T follicular helper cell (primary cell): ENCODE data around the gene LMAN1.

ENCODE experiments used
- DNase-seq: peaks from one replicate; pipeline ENCODE4 v3.0.0-alpha.2; 2020; ENCODE audit warnings: low read depth

LMAN1 gene

DNA sequence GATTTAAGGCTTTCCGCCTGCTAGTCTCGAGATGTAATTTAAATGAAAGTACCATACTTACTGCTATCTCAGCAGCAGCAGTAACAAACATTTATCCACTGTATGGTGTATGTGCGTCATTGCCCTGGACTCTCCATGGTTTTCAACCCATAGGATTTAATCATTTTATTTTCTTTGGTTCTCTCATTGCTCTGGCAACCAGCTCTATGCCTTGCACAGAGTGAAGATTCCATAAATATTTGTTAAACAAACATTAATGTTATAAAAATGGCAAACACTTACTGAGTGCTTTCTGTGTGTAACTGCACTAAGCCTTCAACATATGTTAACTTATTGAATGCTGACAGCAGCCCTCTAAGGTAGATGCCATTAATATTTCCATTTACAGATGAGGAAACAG is 1.3 kb upstream of the LMAN1 start:
- no peak for DNase-seq

DNA sequence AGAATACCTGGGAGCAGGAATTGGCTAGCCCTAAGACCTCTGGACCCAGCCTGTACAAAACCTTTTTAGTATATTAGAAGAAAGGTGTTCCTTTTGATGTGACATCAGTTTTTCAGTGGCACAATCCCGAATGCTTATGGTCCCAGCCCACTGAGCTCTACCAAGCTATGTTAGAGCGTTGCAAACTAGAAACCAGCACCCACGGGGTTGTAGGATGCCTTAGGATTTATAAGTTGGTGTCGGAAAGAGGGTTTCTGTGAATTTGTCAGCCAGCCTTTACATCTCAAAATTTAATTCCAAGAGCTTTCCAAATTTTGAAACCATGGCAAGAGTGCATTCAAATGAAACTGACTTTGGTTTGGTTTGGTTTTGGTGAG is 499 bp upstream of the LMAN1 start:
- DNase-seq, result no peak

DNA sequence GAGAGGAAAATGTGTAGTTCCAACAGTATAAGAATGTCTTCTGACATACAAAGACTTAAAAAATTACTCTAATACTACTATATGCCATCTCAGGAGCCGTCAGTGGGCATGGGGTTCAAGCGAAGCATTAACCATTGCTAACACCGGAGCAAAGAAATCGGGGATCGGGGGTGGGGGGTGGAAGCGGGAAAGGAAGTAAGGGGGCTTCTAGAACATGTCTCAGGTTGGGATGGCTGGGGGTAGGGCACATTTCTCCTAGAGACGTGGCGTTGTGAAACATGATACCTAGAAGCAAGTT is 702 bp downstream of the LMAN1 start:
- DNase-seq, result no peak

DNA sequence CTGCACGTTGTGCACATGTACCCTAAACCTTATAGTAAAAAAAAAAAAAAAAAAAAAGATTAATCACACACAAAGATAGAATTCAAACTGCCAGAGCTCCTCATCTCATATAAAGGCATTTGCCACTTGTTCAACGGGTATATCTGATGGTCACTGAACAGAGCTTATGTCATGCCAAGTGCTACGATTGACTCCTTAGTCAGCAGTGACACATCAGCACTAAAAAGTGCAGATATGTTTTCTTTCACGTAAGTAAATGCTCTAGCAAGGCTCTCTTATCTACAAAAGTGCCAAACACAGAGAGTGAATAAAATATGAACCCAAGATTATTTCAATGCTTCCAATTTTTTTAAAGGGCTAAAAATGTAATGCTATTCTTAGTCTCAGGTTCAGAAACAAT is 1.1 kb downstream of the LMAN1 start:
- DNase-seq, result no peak

DNA sequence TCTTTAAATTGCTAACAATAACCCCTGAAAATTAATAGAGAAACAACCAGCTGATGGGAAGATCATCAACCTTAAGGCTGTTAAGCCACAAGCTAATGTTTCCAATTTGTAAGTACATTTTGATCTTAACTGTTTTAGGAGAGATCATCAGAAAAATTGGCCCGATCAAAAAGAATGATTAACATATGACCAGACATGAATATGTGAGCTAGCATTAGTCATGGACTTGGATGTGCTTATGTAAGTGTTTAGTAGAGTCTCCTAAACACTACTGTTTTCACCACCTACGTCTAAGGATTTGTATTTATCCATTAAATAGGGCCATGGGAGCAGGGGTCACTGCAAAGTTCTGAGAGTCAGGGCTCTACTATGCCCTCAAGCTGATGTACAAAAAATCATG is 4.3 kb downstream of the LMAN1 start:
- no peak for DNase-seq

DNA sequence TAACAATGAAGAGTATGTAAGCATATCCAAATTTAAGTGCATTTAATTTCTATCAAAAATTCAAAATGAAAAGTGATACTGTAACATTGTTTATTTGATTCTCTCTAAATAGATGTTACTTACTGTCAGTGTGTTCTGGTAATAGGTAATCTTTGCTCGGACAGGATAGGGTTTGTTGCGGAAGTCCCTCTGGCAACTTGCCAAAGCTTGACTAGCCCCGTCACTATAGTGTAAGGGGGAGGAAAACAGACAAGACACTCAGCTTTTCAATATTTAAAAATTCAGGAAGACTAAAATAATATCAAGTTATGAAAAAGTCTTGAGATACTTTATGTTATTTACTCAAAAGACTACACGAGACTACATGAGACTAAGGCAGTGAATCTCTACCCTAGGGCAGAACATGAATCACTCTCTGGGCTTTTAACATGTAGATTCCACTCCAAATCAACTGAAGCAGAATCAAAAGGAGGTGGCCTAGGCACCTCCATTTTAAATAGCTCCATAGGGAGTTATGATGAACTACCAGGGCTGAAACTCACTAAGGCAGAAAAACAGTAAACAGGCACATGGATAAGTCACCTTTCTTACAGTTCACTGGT is 5.9 kb downstream of the LMAN1 start:
- no peak for DNase-seq

DNA sequence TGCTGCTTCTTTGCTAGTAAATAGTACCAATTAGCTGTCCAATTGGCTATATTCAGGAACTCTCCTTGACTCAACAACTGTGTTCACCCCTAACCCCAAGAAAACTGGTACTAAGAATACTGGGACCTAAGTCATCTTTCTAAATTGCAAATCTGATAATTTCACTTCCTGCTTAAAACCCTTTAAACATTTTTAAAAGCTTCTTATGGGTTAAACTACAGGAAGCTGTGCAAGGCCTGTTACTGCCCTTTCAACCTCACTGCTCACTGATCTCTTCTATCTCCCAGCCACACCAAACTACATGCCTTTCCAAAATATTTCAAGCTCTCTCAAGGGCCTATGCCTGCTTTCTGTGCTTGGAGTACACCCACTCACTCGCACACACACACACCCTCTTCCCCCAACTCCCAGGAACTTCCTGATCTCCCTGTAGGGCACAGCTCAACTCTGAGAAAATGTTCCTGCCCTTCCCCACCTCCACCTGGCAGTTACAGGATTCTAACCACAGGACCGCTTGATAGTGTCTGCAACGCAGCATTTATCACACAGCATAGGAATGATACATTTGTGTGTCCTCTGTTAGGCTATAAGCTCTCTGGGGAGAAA is 6.7 kb downstream of the LMAN1 start:
- DNase-seq, result no peak

DNA sequence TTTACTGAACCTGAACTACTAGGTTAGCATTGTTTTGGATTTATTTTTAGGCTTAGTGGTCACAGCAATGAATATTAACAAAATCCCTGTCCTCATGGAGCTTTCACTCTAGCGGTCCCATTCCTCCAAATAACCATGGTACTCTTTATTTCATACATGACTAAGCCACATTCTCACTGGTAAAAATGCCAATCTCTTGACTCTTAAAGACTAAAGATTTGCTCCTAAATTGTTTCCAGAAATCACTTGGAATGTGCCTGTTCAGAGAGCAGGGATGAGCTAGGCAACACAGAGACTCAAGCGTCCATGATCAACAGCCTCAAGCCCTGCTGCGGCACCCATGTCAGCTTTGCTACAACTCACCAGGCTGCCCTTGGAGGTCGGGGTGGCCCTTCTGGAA is 13.5 kb downstream of the LMAN1 start:
- no peak for DNase-seq

DNA sequence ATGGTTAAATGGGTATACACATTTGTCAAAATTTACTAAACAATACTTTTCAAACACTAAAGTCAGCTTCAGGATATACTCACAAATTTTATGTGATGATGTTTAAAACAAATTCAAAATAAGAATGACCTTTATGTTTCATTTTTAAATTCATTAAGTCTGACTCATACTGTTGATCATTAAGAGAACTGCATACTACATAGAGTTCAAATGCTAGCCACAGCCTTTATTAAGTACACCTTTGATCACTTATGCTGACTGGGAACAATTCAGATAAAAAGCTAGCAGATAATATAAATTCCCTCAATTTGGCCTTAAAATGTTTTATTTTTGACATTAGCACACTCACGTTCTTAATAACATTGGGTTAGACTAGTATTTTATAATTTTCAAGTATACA is 14.1 kb downstream of the LMAN1 start:
- DNase-seq, result no peak

DNA sequence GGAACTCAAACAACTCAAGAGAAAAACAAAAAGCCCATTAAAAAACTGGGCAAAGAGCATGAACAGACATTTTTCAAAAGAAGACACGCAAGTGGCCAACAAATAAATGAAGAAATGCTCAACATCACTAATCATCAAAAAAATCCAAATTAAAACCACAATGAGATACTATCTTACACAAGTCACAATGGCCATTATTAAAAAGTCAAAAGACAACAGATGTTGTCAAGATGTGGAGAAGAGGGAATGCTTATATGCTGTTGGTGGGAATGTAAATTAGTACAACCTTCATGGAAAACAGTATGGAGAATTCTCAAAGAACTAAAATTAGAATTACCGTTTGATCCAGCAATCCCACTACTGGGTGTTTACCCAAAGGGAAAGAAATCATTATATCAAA is 15.1 kb downstream of the LMAN1 start:
- DNase-seq, result no peak

DNA sequence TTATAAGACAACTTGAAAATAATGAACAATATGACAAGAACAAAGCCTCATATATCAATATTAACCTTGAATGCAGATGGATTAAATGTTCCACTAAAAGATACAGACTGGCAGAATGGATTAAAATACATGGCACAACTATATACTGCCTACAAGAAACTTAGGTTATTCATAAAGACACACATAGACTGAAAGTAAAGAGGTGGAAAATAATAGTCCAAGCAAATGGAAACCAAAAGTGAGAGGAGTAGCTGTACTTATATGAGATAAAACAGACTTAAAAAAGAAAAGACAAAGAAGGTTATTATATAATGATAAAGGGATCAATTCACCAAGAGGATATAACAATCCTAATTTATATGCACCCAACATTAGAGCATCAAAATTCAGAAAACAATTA is 18.2 kb downstream of the LMAN1 start:
- DNase-seq, result no peak

DNA sequence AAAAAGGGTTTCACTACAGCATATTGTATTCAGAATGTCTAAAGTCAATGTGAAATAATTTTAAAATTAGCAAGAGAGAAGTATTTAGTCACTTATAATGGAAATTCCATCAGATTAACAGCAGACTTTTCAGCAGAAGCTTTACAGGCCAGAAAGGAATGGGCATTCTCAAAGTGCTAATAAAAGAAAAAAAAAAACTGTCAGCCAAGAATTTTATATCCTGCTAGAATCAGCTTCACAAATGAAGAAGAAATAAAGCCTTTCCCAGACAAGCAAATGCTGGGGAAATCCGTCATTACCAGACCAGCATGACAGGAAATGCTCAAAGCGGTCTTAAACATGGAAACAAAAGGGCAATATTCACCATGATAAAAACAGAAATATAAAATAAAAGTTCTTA is 18.8 kb downstream of the LMAN1 start:
- no peak for DNase-seq

DNA sequence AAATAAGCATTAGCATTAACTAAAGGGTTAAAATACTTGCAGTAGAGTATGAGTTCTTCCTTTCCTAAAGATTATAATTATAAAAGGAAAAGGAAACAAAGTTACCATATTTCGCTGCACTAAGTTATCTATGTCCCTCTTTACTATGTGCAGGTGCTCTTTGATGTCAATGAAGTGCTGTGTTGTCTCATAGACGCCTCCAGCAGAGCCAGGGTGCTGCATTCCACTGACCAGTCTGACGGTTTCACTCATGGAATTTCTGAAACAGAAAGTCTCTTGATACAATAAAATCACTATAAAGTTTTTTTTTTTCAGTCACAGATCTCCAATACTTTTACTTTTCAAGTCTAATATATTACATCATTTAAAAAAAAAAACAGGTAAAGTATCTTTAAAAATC is 26.1 kb downstream of the LMAN1 start:
- DNase-seq, result no peak

DNA sequence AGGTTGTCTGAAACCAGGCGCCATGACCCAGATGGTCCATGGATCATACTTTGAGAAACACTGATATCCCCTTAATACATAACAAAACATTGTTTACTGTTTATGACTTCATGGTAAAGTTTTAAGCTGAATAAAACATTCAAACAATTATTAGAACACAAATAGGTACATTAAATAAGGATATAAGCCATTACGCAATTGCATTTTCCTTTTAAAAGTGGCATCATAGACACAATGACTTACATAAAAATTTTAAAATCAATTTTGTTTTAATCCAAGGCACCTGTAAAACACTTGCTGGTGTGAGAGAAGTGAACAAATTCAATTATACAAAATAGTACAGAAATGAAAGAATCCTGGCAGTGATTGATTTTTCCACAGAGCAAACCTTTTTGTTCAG is 30.4 kb downstream of the LMAN1 start:
- DNase-seq, result no peak

DNA sequence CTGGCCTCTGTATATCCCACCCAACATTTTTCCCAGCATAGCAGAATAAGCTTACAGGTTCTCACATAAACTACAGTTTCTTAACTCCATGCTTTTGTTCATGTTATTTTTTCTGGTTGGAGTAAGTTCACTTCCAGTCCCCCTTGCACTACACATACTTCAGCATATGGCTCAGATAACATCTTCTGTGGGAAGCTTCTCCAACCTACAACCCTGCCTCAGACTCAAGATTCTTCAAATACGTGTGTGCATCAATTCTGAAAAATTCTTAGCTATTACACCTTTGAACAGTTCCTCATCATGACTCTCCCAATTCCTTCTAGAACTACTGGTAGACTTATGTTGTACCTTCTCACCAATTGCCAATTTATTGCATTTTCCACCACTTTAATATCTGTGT is 33.1 kb downstream of the LMAN1 start:
- DNase-seq, result no peak

DNA sequence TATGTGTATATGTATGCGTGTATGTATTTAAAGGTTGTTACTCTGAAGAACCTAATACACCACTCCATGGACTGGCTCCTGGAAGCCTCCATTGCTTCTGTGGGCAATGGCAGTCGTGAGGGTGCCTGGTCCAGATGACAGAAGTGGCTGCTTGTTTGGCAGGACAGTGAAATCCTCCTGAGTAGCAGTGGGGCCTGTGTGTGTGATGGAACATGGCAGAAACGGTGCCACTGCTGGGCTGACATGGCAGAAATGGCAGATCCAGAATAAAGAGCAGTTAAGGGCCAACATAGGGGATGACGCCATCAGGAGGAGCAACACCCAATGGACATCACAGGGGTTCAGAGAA is 34.5 kb downstream of the LMAN1 start:
- DNase-seq, result no peak

DNA sequence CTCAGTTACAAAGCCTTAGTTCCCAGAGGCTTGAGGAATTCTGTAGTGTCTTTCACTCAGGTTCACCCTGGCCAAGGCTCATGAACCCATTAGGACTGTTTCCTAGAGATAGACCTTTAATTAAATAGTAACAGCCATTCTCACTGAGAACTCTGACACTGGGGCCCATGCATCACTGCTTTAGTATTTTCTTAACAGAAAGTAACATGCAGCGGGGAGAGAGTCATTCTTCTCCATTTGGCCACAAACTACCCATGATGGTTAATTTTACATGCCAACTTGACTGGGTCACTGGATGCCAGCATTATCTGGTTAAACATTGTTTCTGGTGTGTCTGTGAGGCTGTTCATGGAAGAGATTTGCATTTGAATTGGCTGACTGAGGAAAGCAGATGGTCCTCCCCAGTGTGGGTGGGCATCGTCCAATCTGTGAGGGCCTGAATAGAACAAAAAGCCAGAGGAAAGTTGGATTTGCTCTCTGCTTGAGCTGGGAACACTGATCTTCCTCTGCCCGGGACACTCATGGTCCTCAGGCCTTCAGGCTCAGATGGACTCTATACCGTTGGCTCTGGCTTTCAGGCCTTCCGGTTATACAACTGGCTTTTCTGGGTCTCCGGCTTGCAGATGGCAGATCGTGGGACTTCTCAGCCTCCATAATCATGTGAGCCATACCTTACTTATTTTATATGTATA is 35.0 kb downstream of the LMAN1 start:
- DNase-seq, result no peak

DNA sequence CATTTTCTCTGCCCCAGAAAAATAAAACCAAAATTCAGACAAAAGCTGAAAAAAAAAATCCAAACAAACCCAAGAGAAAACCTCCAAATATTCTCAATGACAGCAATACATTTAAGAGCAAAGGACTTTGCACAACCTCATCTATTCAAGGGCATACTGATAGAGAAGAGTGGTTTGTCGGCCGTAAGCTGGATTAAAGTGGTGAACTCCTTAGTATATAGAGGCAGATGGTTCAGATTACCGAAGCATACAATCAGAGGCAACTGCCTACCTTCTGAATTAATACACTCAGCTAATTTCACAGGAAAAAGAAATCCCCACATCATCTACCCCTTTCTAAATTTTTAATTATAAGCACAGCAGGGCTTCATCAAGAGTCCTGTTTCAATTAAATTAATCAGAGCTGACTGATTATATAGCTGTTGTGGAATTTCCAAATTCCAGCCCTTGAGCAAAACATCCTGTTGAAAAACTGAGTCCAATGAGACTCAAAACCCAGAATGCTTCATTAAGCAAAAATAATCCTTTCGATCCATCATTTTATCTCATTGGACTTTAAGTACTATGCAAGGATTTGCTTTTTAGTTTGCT is 40.5 kb downstream of the LMAN1 start, which contains the start of gene CPLX4:
Gene CPLX4, minus strand, starts transcription at position 190 of the 591 bp plus-strand sequence. Its CDS starts 187 bp downstream, at position 3.
- no peak for DNase-seq

DNA sequence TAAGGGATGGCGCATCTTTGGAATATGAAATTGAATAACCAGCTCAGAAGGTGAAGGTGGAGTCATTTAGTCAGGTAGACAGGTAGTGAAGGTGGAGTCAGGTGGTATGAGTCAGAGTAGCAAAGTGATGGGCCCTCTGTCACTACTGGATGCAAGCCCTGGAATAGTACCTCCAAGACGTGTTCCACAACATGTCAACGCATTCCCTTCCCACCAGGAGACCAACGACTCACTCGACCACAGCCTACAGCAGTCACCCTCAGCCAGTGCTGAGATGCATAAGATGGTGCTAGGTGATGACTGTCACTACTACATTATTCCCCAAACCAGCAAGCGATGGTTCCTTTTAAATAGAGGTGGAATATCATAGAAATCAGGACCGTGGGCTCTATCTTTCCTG is 47.4 kb downstream of the LMAN1 start:
- DNase-seq, result no peak

DNA sequence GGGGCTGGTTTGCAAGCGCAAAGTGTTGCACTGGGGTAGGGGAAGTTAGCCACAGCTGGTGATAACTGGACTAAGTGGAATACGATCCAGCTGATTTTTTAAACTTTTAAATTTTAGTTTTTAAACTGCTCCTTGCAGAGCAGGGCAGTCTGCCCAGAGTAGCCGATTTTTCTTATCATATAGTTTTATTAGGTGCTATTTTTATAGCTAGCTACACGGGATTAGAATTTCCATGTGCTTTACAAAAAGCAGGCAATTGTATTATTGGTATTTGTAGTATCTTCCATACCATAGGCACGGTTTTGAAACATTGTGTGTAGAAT is 50.2 kb downstream of the LMAN1 start:
- no peak for DNase-seq

DNA sequence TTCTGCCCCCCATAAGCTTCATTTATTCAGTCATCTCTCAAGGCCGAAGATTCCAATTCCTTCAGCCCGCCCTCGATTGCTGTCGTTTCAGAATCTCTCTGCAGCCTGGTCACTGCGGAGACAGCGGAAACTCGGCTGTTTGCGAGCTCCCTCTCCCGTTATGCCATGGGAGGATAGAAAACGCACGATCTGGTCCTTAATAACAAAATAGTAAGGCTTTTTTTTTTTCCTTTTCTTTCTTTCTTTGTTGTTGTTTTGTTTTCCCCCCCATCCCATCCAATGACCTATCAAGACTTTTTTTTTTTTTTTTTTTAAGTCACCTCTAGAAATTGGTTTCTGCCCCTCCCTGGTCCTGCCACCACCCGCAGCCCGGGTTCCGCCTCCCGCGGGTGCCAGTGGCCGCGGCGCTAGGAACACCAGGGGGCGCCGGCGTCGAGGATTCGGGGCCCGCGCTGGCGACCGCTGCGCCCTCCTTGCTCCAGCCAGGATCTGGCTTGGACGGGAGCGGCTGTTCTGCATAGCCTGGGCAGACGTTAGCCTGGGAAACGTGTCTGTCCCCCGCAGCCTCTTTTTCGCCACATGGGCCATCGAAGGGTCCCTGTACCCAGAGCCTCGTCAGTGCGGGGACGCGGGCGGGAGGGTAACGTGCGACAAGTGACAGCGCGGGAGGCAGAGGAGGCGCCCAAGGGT is 50.7 kb downstream of the LMAN1 start:
- DNase-seq, result peak; percentile 45

DNA sequence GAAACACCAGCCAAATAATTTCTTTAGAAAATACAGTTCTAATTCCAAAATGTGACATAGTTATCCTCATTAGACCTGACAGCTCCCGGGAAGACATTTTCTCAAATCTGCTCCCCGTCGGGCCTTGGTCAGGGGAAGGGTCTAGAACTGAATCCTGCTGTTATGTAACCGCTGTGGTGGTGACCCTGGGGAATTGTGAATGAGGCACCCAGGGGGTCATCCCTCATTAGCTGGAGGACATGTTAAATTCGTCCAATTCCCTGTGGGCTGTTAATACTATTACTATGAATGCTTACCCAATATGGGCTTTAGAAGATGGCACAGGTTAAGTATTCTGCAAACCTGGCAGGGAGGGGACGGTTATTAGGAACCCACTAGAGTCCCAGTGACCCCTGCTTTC is 52.4 kb downstream of the LMAN1 start:
- no peak for DNase-seq

DNA sequence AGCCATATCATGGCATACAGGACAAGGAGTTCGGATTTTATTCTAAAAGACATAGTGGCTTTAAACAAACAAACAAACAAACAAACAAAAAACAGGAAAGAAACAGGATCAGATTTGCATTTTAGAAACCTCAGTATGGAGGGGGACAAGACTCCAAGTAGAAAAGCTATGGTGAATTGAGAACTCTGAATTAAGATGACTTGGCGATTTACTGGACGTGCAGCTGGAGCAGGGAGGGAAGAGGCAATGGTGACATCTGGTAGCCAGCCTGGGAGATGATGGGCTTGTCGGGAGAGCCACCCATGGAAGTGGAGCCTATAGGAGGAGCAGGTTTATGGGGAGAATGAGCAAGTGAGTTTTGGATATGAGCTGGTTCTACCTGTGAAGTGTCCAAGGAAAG is 53.8 kb downstream of the LMAN1 start:
- no peak for DNase-seq
